ENCODE measurements around the gene FOXF1. TPM values are rescaled to one million over a fixed set of nuclear protein-coding genes. Genes with fewer than 3 reads are reported as not detected.

The FOXF1 gene
- total and polyA plus RNA-seq, 4 donors = 0.56 to 1.2 (median 0.89) TPM

DNA sequence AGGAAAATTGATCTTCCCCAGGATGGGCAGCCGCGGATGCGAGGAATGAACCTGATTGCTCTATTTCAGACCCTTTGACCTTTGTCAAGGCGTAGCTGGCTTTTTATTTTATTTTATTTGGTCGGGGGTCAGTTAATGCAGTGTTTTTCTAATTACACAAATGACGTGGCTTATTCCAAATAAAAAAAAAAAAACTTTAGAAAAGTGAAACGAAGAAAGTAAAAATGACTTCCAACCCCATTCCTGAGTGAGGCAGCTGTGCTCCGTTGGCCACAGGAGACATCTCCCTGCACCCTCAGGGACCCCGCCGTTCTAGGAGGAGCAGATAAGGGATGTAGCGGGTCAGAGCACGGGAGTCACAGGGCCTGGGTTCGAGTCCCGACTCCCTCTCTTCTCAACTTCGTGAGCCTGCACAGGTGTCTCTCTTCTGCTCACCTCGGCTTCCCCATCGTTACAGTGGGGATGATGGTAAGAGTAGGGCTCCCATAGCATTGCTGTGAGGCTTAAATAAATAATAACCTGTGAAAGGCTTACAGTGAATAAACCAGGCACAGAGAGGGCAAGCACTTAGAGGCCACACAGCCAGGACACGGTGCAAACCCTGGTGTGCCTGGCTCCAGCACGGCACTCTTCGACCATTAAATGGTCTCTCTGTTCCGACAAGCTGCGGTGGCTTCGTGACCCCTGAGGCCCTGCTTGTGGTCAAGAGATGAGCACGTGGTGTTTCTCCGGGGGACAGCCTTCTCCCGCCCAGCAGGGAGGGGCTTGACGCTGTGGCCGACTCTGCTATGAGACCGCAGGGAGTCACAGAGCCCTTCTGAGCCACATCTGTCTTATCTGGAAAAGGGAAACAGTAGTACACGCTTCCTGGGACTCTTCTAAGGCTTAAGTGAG lies 10.2 kb downstream of the FOXF1 start:
- no peak for DNase-seq (ENCODE audit: low spot score)
- Histone ChIP-seq H3K9ac (ENCODE audit: low read depth in 1 of 2, low read length in 2 of 2) (no peak overlapping the region), H3K36me3 (ENCODE audit: control insufficient read depth in 4 of 4, insufficient read depth in 3 of 4, low read depth in 1 of 4, low read length in 3 of 4) (no peaks in the 10 kb centered on the region), H3K27ac (ENCODE audit: low read depth in 1 of 2, low read length in 2 of 2) (no peak overlapping the region), H3K27me3 (ENCODE audit: control insufficient read depth in 4 of 4, insufficient read depth in 4 of 4, low read length in 3 of 4) (peaks cover 2 to 21% (median 11%) of the 10 kb centered on the region in 4 donors), H3K4me1 (ENCODE audit: control insufficient read depth in 4 of 4, insufficient read depth in 4 of 4, low read length in 3 of 4) (peaks cover 0 to 12% (median 0%) of the 10 kb centered on the region in 4 donors), H3K9me3 (ENCODE audit: control insufficient read depth in 4 of 4, low read length in 3 of 4) (no peaks in the 10 kb centered on the region), H3K4me3 (ENCODE audit: low read depth in 1 of 3, low read length in 3 of 3) (no peak overlapping the region)
- TF ChIP-seq, protein P1, sequence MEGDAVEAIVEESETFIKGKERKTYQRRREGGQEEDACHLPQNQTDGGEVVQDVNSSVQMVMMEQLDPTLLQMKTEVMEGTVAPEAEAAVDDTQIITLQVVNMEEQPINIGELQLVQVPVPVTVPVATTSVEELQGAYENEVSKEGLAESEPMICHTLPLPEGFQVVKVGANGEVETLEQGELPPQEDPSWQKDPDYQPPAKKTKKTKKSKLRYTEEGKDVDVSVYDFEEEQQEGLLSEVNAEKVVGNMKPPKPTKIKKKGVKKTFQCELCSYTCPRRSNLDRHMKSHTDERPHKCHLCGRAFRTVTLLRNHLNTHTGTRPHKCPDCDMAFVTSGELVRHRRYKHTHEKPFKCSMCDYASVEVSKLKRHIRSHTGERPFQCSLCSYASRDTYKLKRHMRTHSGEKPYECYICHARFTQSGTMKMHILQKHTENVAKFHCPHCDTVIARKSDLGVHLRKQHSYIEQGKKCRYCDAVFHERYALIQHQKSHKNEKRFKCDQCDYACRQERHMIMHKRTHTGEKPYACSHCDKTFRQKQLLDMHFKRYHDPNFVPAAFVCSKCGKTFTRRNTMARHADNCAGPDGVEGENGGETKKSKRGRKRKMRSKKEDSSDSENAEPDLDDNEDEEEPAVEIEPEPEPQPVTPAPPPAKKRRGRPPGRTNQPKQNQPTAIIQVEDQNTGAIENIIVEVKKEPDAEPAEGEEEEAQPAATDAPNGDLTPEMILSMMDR (IDR thresholded peaks at IDR 0.05; ENCODE audit: low read depth, low read length, missing input control) = no peak
- TF ChIP-seq RAD21 (IDR thresholded peaks at IDR 0.05) (no peak), HNF4A (conservative IDR thresholded peaks at IDR 0.05) (no peak), SP1 (IDR thresholded peaks at IDR 0.05) (no peak), FOXA1 (IDR thresholded peaks at IDR 0.05) (no peak), FOXA2 (IDR thresholded peaks at IDR 0.05) (no peak), TAF1 (conservative IDR thresholded peaks at IDR 0.05) (no peak), EGR1 (IDR thresholded peaks at IDR 0.05; ENCODE audit: low read depth in 2 of 2) (no peak), HNF4G (IDR thresholded peaks at IDR 0.05) (no peak), RXRA (IDR thresholded peaks at IDR 0.05) (no peak), YY1 (IDR thresholded peaks at IDR 0.05) (no peak), NR2F2 (IDR thresholded peaks at IDR 0.05) (no peak), JUND (IDR thresholded peaks at IDR 0.05) (no peak), GABPA (IDR thresholded peaks at IDR 0.05 in 1 of 2, conservative IDR thresholded peaks at IDR 0.05 in 1 of 2) (no peak)
- TF ChIP-seq, protein P2, sequence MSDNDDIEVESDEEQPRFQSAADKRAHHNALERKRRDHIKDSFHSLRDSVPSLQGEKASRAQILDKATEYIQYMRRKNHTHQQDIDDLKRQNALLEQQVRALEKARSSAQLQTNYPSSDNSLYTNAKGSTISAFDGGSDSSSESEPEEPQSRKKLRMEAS (IDR thresholded peaks at IDR 0.05) = no peak
- TF ChIP-seq, protein P3, sequence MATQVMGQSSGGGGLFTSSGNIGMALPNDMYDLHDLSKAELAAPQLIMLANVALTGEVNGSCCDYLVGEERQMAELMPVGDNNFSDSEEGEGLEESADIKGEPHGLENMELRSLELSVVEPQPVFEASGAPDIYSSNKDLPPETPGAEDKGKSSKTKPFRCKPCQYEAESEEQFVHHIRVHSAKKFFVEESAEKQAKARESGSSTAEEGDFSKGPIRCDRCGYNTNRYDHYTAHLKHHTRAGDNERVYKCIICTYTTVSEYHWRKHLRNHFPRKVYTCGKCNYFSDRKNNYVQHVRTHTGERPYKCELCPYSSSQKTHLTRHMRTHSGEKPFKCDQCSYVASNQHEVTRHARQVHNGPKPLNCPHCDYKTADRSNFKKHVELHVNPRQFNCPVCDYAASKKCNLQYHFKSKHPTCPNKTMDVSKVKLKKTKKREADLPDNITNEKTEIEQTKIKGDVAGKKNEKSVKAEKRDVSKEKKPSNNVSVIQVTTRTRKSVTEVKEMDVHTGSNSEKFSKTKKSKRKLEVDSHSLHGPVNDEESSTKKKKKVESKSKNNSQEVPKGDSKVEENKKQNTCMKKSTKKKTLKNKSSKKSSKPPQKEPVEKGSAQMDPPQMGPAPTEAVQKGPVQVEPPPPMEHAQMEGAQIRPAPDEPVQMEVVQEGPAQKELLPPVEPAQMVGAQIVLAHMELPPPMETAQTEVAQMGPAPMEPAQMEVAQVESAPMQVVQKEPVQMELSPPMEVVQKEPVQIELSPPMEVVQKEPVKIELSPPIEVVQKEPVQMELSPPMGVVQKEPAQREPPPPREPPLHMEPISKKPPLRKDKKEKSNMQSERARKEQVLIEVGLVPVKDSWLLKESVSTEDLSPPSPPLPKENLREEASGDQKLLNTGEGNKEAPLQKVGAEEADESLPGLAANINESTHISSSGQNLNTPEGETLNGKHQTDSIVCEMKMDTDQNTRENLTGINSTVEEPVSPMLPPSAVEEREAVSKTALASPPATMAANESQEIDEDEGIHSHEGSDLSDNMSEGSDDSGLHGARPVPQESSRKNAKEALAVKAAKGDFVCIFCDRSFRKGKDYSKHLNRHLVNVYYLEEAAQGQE (IDR thresholded peaks at IDR 0.05) = no peak
- TF ChIP-seq, protein P4, sequence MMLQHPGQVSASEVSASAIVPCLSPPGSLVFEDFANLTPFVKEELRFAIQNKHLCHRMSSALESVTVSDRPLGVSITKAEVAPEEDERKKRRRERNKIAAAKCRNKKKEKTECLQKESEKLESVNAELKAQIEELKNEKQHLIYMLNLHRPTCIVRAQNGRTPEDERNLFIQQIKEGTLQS (IDR thresholded peaks at IDR 0.05) = no peak
- TF ChIP-seq, protein P5, sequence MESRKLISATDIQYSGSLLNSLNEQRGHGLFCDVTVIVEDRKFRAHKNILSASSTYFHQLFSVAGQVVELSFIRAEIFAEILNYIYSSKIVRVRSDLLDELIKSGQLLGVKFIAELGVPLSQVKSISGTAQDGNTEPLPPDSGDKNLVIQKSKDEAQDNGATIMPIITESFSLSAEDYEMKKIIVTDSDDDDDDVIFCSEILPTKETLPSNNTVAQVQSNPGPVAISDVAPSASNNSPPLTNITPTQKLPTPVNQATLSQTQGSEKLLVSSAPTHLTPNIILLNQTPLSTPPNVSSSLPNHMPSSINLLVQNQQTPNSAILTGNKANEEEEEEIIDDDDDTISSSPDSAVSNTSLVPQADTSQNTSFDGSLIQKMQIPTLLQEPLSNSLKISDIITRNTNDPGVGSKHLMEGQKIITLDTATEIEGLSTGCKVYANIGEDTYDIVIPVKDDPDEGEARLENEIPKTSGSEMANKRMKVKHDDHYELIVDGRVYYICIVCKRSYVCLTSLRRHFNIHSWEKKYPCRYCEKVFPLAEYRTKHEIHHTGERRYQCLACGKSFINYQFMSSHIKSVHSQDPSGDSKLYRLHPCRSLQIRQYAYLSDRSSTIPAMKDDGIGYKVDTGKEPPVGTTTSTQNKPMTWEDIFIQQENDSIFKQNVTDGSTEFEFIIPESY (IDR thresholded peaks at IDR 0.05) = no peak
- 41% methylated on average over 30 of the region's 30 CpGs for WGBS

Measured in liver (tissue), 9 donors.